Measurements from ENCODE around the gene RTBDN.

Gene RTBDN

DNA sequence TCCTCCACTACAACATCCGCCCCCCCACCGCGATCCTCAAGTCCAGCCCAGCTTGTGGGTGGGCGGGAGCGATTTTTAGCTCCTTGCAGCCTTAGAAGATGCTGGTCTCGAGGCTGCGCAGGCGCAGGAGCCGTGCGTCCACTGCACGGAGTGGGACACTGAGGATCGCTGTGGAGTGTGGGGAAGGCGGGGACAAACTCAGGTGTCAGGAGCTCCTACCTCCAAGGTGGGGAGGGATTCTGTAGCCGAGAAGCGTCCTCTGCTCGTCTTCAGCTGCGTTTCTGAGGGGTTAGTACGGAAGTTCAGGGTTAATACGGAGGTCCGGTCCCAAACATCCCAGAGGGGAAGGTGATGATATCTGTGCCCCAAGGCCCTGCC is at the start of gene RTBDN:
RTBDN (minus strand) TSS at position 14 of the 378 bp plus-strand sequence. CDS start 4,600 bp downstream, outside the sequence.
- no peak for DNase-seq

DNA sequence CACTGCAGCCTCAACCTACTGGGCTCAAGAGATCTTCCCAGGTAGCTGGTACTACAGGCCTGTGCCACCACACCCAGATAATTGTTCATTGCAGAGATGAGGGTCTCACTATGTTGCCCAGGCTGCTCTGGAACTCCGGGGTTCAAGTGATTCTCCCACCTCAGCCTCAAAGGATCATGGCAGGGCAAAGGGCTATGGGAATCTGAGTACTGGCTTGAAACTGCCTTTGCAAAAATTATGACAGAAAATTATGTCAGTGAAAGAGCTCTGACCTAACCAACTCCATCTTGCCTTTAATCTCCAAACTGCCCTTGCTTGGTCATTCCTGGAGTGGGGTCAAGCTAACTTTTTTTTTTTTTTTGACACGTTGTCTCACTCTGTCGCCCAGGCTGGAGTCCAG is 48.2 kb upstream of the RTBDN start:
- DNase-seq, result no peak

DNA sequence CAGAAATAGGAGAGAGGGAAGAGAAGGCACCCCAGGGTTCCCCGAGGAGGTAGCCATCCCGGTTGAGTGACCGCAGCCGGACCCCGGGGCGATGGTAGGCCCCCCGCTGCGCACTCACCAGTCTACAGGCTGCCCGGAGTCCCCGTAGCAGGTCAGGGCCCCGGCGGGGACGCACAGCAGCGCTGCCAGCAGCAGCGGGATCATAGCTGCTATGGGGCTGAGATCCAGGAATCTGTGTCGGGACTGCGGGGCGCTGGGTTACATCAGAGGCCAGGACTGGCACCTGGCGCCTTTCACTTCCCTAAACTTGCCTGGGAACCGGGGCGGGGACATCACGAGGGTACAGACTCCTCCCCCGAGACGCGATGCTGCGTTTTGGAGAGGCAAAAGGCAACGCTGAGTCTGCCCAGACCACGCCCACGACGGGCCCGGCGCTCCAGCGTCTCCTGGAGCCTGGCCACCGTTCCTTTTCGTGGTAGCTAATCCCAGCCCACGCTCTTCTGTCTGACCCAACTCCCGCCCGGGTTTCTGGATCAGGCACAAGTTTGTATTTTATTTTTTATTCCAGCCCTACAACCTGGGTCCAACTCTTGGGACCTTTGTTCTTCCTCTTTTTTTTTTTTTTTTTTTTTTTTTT is 46.9 kb upstream of the RTBDN start, which contains the start of gene DNASE2:
DNASE2 (minus strand) TSS at position 278 of the 637 bp plus-strand sequence; CDS start at position 204, 74 bp downstream.
- peak; percentile 91 for DNase-seq

DNA sequence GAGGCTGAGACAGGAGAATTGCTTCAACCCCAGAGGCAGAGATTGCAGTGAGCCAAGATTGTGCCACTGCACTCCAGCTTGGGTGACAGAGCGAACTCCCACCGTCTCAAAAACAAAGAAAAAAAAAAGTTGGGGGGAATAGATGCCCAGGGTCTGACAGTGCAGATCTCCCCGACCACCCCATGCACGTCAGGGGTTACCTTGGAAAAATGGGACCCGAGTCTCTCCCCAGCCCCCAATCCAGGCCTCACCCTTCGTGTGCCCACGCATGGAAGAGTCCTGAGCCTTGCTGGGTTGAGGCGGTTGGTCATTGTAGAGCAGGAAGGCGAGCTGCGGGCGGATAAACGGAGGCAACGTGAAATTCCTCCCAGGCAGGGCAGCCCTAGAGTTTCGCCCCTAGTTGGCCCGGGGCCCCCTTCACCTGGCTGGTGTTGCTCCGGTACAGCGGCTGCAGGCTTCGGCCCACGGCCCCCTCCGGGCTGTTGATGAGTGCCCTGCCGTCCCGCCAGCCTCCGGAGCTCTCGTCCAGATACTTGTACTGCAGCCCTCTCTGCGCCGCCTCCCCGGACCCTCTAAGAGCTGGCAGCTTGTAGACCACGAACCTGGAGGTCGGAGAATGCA is 46.3 kb upstream of the RTBDN start:
- DNase-seq, result no peak

DNA sequence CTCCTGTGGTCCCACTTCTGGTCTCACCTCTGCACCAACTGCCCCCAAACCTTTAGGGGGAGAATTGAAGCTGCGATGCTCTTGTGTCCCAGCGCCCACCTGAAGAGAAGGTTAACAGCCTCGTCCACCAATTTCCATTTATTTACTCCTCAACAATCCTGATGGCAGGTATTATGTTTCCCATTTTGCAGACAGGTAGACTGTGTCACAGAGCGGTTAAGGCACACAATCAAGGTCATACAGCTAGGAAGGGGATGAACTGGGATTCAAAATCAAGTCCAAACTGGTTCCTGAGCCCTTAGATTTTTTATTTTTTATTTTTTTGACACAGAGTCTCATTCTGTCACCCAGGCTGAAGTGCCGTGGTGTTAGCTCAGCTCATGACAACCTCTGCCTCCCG is 40.7 kb upstream of the RTBDN start:
- DNase-seq, result no peak

DNA sequence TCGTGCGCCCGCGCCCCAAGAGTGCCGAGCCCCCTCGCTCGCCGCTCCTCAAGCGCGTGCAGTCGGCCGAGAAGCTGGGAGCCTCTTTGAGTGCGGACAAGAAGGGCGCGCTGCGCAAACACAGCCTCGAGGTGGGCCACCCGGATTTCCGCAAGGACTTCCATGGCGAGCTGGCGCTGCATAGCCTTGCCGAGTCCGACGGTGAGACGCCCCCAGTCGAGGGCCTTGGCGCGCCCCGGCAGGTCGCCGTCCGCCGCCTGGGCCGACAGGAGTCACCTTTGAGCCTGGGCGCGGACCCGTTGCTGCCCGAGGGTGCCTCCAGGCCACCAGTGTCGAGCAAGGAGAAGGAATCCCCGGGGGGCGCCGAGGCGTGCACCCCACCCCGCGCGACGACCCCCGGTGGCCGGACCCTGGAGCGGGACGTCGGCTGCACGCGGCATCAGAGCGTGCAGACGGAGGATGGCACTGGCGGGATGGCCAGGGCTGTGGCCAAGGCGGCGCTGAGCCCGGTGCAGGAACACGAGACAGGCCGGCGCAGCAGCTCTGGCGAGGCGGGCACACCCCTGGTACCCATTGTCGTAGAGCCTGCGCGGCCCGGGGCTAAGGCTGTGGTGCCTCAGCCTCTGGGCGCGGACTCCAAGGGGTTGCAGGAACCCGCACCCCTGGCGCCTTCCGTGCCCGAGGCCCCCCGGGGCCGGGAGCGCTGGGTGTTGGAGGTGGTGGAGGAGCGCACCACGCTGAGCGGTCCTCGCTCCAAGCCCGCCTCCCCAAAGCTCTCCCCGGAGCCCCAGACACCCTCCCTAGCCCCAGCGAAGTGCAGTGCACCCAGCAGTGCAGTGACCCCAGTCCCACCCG is 39.7 kb upstream of the RTBDN start:
- no peak for DNase-seq

DNA sequence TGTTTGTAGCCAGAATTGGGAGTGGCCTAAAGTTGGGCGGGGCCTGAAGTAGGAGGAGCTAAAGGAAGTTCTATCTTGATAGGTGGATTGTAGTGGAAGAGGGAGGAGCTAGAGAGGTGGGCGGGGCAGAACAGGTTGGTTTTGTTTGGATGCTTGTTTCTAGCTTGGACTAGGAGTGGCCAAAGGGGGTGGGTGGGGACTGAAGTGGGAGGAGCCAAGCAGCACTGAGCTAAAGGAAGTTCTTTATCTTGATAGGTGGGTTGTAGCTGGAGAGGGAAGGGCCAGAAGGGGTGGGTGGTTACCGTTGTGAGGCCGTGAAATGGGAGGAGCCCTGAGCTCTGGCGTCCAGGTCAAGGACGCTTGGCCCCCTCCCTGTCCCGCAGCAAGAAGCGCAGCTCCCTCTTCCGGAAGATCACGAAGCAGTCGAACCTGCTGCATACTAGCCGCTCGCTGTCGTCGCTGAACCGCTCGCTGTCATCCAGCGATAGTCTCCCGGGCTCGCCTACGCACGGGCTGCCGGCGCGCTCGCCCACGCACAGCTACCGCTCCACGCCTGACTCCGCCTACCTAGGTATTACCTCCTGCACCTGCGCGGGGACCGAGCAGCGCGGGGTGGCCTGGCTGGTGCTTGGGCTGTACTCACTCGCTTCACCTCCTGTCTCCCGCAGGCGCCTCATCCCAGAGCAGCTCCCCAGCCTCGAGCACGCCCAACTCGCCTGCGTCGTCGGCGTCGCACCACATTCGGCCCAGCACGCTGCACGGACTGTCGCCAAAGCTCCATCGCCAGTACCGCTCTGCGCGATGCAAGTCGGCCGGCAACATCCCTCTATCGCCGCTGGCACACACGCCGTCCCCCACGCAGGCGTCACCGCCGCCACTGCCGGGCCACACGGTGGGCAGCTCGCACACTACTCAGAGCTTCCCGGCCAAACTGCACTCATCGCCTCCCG is 38.8 kb upstream of the RTBDN start:
- no peak for DNase-seq

DNA sequence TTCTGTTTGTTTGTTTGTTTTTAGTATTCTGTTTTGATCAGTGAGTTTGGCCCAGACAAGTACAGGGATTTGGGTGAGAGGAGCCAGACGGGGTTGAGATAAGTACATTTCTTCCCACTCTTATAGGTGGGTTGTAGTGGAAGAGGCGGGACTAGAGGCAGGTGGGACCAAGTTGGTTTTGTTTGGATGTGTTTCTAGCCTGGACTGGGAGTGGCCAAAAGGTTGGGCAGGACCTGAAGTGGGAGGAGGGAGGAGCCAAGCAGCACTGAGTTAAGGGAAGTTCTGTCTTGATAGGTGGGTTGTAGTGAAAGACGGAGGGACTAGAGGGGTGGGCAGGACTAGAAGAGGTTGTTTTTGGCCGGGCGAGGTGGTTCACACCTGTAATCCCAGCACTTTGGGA is 37.9 kb upstream of the RTBDN start:
- no peak for DNase-seq

DNA sequence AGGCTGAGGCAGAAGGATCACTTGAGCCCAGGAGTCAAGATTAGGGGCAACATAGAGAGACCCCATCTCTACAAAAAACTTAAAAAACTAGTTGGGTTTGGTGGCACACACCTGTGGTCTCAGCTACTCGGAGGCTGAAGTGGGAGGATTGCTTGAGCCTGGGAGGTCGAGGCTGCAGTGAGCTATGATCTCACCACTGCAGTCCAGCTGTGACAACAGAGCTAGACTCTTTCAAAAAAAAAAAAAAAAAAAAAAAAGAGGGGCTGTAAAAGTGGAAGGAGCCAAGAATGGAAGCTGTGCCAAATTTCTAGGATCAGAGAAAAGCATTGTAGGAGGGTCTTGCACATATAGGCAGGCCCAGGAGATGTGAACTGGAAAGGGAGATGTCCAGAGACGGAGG is 37.3 kb upstream of the RTBDN start:
- no peak for DNase-seq

DNA sequence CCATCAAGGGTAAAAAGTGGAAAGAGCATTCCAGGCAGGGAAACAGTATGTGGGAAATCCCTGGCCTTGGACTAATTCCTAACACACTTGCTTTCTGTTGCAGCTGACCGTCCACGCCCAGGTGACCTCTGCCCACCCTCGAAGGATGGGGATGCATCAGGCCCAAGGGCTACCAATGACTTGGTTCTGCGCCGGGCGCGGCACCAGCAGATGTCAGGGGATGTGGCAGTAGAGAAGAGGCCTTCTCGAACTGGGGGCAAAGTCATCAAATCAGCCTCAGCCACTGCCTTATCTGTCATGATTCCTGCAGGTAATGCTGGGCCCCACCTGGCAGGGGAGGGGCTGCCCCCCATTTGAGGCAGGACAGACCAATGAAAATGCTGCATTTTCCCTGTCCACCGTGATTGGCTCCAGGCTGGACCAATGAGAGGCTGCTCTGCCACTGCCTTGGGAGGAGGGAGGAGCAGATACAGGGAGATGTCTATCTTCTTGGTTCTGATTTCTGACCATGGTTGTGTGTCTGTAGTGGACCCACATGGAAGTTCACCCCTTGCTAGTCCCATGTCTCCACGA is 34.2 kb upstream of the RTBDN start:
- DNase-seq, result no peak

DNA sequence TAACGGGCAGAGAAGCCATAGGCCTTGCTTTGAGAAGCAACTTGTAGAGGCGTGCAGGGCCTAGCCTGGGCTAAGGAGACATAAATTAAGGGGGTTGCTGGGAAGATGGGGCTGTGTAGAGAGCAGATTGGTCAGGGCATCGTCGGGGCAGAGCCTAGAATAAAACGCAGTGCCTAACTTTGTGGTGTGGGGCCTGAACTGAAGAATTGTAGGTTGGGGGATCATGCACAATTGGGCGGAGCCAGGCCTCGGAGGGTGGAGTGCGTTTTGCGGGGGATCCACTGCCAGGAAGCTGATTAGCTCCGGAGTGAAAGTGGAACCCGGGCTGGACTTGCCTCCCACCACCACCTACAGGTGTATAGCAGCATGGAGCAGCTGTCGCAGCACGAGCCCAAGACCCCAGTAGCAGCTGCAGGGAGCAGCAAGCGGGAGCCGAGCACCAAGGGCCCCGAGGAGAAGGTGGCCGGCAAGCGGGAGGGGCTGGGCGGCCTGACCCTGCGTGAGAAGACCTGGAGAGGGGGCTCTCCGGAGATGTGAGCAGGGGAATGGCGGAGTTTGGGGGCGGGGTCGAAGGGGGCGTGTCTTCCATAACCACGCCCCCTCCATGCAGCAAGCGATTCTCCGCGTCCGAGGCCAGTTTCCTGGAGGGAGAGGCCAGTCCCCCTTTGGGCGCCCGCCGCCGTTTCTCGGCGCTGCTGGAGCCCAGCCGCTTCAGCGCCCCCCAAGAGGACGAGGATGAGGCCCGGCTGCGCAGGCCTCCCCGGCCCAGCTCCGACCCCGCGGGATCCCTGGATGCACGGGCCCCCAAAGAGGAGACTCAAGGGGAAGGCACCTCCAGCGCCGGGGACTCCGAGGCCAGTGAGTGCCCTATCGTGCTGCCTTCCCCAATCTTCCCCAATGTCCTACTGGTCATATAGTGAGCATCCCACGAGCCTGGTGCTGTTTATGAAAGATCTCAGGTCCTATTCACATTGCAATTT is 33.0 kb upstream of the RTBDN start:
- no peak for DNase-seq

DNA sequence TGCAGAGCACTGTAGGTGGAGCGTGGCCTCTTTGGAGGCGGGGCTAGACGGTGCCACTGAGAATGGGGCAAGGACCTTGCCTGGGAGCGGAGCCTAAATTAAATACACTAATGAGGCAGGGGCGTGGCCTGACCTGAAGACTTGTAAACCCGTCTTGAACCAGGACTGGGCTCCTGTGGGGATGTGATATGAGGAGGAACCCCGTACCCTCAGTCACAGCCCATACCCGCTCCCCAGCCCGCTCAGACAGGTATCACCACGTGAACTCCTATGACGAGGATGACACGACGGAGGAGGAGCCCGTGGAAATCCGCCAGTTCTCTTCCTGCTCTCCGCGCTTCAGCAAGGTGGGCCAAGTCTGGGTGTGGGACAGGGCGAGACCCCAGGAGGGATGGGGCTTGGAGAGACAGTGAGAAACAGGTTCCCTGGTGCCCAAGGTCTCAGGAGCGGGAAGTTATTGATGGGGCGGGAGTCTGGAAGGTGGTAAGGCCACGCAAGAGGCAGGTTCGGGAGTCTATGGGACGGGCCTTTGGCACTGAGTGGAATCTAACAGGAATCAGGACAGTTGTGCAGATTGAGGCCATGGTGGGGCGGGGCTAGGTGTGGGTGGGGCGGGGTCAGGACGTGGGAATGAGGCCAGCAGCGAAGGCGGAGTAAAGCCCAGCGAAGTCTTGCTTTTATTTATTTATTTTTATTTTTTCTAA is 32.2 kb upstream of the RTBDN start:
- DNase-seq, result no peak

DNA sequence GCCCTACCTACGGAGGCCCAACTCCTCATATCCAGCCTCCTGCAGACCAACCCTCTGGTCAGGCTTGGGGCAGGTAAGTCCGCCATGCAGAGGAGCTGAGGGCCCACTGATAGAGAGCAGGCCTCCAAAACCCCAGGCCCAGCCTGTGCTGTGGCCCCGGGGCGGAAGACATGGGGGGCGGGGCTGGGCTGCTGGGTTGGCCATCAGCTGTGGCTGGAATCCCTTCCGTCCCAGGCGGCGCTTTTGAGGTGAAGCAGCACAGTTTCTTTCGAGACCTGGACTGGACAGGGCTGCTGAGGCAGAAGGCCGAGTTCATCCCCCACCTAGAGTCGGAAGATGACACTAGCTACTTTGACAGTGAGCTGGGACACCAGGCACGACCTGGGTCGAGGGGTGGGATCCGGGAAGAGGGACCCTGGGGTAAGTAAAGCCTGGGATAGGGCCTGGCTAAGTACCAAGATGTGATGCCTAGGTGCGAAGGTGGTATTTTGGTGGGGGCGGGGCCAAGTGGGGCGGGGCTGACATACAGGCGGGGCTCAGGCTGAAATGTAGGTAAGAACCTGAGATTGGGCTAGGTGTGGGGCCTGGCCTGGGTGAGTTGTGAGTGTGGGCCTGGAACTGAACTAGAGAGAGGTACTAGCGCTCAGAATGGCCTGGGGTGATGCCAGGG is 31.5 kb upstream of the RTBDN start:
- DNase-seq, result no peak

DNA sequence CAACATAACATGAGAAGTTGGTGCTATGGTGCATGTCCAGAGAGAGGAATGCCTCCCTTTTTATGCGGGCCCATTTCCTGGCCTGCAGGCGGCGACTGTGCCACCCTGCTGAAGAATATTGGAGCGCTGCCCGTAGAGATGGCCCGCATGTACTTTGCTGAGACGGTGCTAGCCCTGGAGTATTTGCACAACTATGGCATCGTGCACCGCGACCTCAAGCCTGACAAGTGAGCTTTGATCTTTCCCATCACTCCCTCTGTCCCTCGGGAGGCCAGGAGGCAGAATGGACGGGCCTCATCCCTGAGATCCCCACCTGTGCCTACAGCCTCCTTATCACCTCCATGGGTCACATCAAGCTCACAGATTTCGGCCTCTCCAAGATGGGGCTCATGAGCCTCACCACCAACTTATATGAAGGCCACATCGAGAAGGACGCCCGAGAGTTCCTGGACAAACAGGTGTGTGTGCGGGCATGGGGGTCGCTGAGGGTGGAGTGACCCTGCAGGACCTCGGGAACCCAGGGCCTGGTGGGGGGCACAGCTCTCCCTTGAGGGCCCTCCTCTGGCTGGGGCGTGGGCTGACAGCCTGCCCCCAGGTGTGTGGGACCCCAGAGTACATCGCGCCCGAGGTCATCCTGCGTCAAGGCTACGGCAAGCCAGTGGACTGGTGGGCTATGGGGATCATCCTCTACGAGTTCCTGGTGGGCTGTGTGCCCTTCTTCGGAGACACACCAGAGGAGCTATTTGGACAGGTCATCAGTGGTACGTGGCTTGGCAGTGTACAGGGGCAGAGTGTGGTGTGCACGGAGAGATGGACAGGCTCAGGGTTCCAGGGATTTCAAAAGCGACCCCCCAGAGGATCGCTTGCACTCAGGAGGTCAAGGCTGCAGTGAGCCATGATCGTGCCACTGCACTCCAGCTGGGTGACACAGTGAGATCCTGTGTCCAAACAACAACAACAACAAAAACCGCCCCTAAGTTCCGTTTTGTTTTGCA is 30.6 kb upstream of the RTBDN start:
- DNase-seq, result no peak

DNA sequence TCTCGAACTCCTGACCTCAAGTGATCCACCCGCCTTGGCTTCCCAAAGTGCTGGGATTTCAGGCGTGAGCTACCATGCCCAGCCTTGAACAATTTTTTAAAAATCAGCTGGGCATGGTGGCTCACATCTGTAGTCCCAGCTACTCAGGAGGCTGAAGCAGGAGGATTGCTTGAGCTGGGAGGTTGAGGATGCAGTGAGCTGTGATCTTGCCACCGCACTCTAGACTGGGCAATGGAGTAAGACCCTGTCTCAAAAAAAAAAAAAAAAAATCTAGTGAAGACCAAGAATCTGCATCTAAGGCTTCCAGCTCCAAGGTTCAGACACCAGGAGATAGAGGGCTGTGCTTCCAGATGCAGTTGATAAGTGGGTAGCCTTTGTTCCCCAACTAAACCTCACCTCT is 29.8 kb upstream of the RTBDN start:
- no peak for DNase-seq

DNA sequence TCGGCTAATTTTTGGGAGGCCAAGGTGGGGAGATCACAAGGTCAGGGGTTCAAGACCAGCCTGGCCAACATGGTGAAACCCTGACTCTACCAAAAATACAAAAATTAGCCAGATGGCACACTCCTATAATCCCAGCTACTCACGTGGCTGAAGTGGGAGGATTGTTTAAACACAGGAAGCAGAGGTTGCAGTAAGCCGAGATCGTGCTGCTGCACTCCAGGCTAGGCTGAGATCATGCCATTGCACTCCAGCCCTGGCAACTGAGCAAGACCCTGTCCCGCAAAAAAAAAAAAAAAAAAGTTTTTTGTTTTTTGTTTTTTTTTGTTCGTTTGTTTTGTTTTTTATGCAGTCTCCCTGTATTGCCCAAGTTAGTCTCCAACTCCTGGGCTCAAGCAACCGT is 25.2 kb upstream of the RTBDN start:
- no peak for DNase-seq

DNA sequence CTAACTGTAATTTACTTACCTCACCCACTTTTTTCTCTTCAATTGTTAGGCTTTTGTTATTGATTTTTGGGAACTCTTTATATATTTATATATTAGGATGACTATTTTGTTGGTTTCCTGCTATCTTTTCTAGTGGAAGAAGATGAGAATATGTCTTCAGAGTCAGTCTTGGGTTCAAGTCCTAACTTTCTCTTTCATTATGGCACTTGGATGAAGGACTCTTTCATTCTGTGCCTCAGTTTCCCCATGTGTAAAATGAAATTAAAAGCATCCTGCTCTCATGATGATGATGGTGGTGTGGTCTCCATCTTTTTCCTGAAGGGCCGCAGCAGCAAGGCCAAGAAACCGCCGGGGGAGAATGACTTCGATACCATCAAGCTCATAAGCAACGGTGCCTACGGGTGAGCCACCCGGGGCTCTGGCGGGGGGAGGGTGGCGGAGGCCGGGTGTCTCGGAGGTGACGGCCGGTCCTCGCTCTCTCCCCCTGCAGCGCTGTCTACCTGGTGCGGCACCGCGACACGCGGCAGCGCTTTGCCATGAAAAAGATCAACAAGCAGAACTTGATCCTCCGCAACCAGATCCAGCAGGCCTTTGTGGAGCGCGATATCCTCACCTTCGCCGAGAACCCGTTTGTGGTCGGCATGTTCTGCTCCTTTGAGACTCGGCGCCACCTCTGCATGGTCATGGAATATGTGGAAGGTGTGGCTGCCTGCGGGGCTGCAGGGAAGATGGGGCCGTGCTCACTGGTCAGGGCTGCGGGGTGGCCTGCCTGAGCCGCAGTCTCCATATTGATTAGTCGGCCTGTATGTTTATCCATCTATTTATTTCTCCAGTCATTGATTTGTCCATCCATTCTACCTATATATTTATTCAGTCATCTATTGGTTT is 23.9 kb upstream of the RTBDN start:
- no peak for DNase-seq

DNA sequence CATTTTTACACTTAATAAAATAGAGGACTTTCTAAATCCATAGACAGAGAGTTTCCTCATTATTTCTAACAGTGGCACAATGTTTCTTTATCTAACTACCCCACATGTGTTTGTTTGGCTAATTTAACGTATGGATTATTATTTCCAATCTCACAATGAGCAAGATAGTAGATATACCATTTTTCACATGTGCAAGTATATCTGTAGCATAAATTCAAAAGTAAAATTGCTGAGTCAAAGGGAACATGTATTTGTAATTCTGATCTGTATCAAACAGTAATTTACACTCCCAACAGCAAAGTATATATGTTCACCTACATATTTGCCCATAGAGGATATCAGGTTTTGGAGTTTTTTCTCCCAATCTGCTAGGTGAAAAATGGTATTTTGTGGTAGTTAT is 22.3 kb upstream of the RTBDN start:
- no peak for DNase-seq

All from NCI-H1092 (cell line).